Activated T-helper 1 cell treated with anti-CD3 and anti-CD28 coated beads, Interleukin-2, amount 50 U/mL, for 16 hours (primary cell): ENCODE data around the gene OR2K2.
"Not testable (repeated sequence)": the region's sequence is repeated elsewhere in the genome, so short reads cannot be mapped to it uniquely, and the experiment has no call there.

Experiments
- DNase-seq, 2 donors: peaks; one replicate each; pipeline ENCODE4 v3.0.0-alpha.2; 2020; ENCODE audit warnings: low read depth in 1 of 2, low spot score in 1 of 2

Gene OR2K2

GRCh38 chr9:111298111-111298510 lies 31.9 kb downstream of the OR2K2 start:
- no peak for DNase-seq

- no peak for DNase-seq
Measured at GRCh38 chr9:111297066-111297824, 32.8 kb downstream of the OR2K2 start.

GRCh38 chr9:111294691-111295451 lies 35.2 kb downstream of the OR2K2 start:
- no peak for DNase-seq

- no peak for DNase-seq
Measured at GRCh38 chr9:111287127-111287526, 42.9 kb downstream of the OR2K2 start.

- DNase-seq, result no peak
Measured at GRCh38 chr9:111284703-111285102, 45.3 kb downstream of the OR2K2 start.

GRCh38 chr9:111282845-111283244 lies 47.2 kb downstream of the OR2K2 start:
- DNase-seq, result no peak

GRCh38 chr9:111280795-111281194 lies 49.2 kb downstream of the OR2K2 start:
- not testable (repeated sequence) for DNase-seq
